K562 (cell line): ENCODE data around the gene ARID4B. TPM values are rescaled to one million over a fixed set of nuclear protein-coding genes. Genes with fewer than 3 reads are reported as not detected.

ENCODE experiments used
- ATAC-seq: fragments of 200-7000 bp; cut with Tn5 transposase; 3 replicates; pipeline ENCODE4 v1.9.1; 2020; ENCODE audit warnings: moderate library complexity
- BruUV-seq: library from RNA; stranded (reverse); fragments of 400-500 nt; replicated peaks from 2 replicates; lab custom pipeline; 2021; lab: Mats Ljungman, UMichigan
- CTCF ChIA-PET: fragments of 300-600 bp; formaldehyde crosslinking; extraction: SDS; loops from one replicate; lab custom pipeline; 2021; ENCODE audit warnings: low intra/inter-chr PET ratio; lab: Yijun Ruan, JAX
- POLR2A ChIA-PET: fragments of 300-600, 350-650 bp; sonication (Branson Sonifier 250); formaldehyde crosslinking; extraction: SDS; loops from one replicate; lab custom pipeline; 2021; ENCODE audit warnings: antibody characterized with exemption, inconsistent platforms; lab: Yijun Ruan, JAX
- DNase-seq, 4 experiments: peaks; one replicate each; pipeline versions ENCODE4 v3.0.0 to v3.0.0-alpha.2; 2011 to 2018; ENCODE audit warnings: low spot score in 3 of 4, mixed read lengths in 3 of 4; ENCODE audit errors: extremely low read depth in 1 of 4
- FAIRE-seq: peaks from 2 replicates; lab custom pipeline; 2011; peaks lifted over from hg19 to GRCh38; lab: Jason Lieb, UNC
- H2AFZ ChIP-seq: 2 replicates; pipeline ENCODE4 v1.6.0; 2011; ENCODE audit warnings: low read depth, low read length, control low read depth, inconsistent platforms
- H3K27ac ChIP-seq: fragments of 200-600 bp; 3 replicates; pipeline ENCODE4 v1.8.0; 2011; ENCODE audit warnings: low read depth, mild to moderate bottlenecking, control low read depth, inconsistent platforms, low read length, moderate library complexity, mixed read lengths; ENCODE audit errors: extremely low read depth
- H3K27me3 ChIP-seq, 2 experiments: fragments of 300-600 bp in 1 of 2; 2 replicates in 1 of 2; 3 replicates in 1 of 2; pipeline versions ENCODE4 v1.6.0 to v1.8.0; 2011; ENCODE audit warnings: inconsistent platforms in 2 of 2, low read length in 2 of 2, mild to moderate bottlenecking in 1 of 2, mixed read lengths in 1 of 2, moderate library complexity in 1 of 2; ENCODE audit not compliant: control insufficient read depth in 2 of 2, insufficient read depth in 2 of 2
- H3K36me3 ChIP-seq: fragments of 300-600 bp; 3 replicates; pipeline ENCODE4 v1.8.0; 2011; ENCODE audit warnings: mild to moderate bottlenecking, low read length, inconsistent platforms; ENCODE audit not compliant: control insufficient read depth, insufficient read depth
- H3K4me1 ChIP-seq, 2 experiments: fragments of 200-600 bp in 1 of 2; replicated peaks in 1 of 2; 2 replicates in 1 of 2; 3 replicates in 1 of 2; pipeline versions ENCODE4 v1.5.1 to v1.8.0; 2011; ENCODE audit warnings: inconsistent platforms in 2 of 2, low read length in 2 of 2, mild to moderate bottlenecking in 1 of 2, mixed read lengths in 1 of 2, moderate library complexity in 1 of 2; ENCODE audit not compliant: control insufficient read depth in 2 of 2, insufficient read depth in 2 of 2
- H3K4me2 ChIP-seq: 2 replicates; pipeline ENCODE4 v1.6.1; 2011; ENCODE audit warnings: low read length, control low read depth, inconsistent platforms, mixed read lengths; ENCODE audit not compliant: insufficient read depth
- H3K4me3 ChIP-seq: fragments of 200-600 bp; sonication (generic), shearing (Covaris generic); 2 replicates; pipeline ENCODE4 v1.5.1; 2016; ENCODE audit warnings: control low read depth, inconsistent platforms
- H3K79me2 ChIP-seq: fragments of 200-600 bp; 3 replicates; pipeline ENCODE4 v1.8.0; 2011; ENCODE audit warnings: low read length, inconsistent platforms; ENCODE audit not compliant: control insufficient read depth, insufficient read depth
- H3K9ac ChIP-seq, 2 experiments: 2 replicates each; pipeline versions ENCODE4 v1.6.0 to v1.6.1; 2011; ENCODE audit warnings: low read depth in 2 of 2, low read length in 2 of 2, control low read depth in 1 of 2, inconsistent platforms in 1 of 2, mild to moderate bottlenecking in 1 of 2, mixed read lengths in 1 of 2; ENCODE audit not compliant: insufficient read depth in 1 of 2
- H3K9me1 ChIP-seq: one replicate; pipeline ENCODE4 v1.6.0; 2011; ENCODE audit warnings: inconsistent platforms, mild to moderate bottlenecking, low read length, moderate library complexity; ENCODE audit not compliant: control insufficient read depth, insufficient read depth
- H3K9me3 ChIP-seq: replicated peaks from 2 replicates; pipeline ENCODE4 v1.5.1; 2011; ENCODE audit warnings: low read depth, low read length, inconsistent platforms; ENCODE audit not compliant: control insufficient read depth, insufficient read depth
- H4K20me1 ChIP-seq: replicated peaks from 2 replicates; pipeline ENCODE4 v1.6.1; 2011; ENCODE audit warnings: low read length, inconsistent platforms, mixed read lengths; ENCODE audit not compliant: control insufficient read depth, insufficient read depth
- ATF3 ChIP-seq, 2 experiments: fragments of 450-650 bp in 1 of 2; sonication (generic) in 1 of 2; formaldehyde crosslinking in 1 of 2; IDR thresholded peaks in 1 of 2; conservative IDR thresholded peaks in 1 of 2; 2 replicates each; pipeline versions ENCODE4 v1.6.1 to v1.8.1; 2016 to 2023; ENCODE audit warnings: mild to moderate bottlenecking in 2 of 2, moderate library complexity in 2 of 2, inconsistent platforms in 1 of 2, missing genetic modification reagents in 1 of 2
- HNRNPLL ChIP-seq: fragments of 200-400 bp; formaldehyde crosslinking; IDR thresholded peaks from 2 replicates; pipeline ENCODE4 v1.6.1; 2017; ENCODE audit warnings: low read length, low read depth, mild to moderate bottlenecking; ENCODE audit not compliant: poor library complexity, severe bottlenecking
- PRDM10 ChIP-seq: fragments of 450-650 bp; IDR thresholded peaks from 2 replicates; pipeline ENCODE4 v1.6.1; 2018; ENCODE audit not compliant: partially characterized antibody
- PTRF ChIP-seq: fragments of 450-650 bp; IDR thresholded peaks from 2 replicates; pipeline ENCODE4 v1.6.1; 2016; ENCODE audit warnings: mild to moderate bottlenecking, missing genetic modification characterization, missing compliant biosample characterization
- WGBS: fragments of 100-300 bp; shearing (Covaris generic); methylation state at CpG from one replicate; pipeline ENCODE4 v1.1.6; 2016; ENCODE audit warnings: low coverage, mixed read lengths; ENCODE audit not compliant: insufficient coverage; ENCODE audit errors: missing lambda C conversion rate; 5-methylcytosine and 5-hydroxymethylcytosine counted together
- in situ Hi-C: fragments of 300-500 bp; cut with MboI; formaldehyde crosslinking; loops from 4 replicates; pipeline ENCODE4 v1.15.0; 2018; ENCODE audit warnings: inconsistent platforms, mixed read lengths
- intact Hi-C: fragments of 100-400 bp; cut with micrococcal nuclease; formaldehyde crosslinking; loops from 2 replicates; pipeline ENCODE4 v1.14.2; 2022
- polyA plus RNA-seq, 8 experiments: library from polyadenylated mRNA; depleted of rRNA in 4 of 8; stranded (reverse) in 5 of 8; unstranded in 3 of 8; fragments of >200 nt; fragmentation: Nextera tagmentation in 2 of 8; fragmentation: Illumina TruSeq in 1 of 8; extraction: Ambion mirVana in 2 of 8; extraction: Trizol in 1 of 8; gene quantifications; 2 replicates each; pipeline versions ENCODE4 v1.2.1 to v1.2.3, GENCODE V29; 2011 to 2014; ENCODE audit warnings: inconsistent platforms in 1 of 8, missing spikeins in 1 of 8
- total RNA-seq, 7 experiments: library from RNA; depleted of rRNA in 6 of 7; stranded (reverse); fragments of >200 nt in 6 of 7; fragmentation: Illumina TruSeq in 2 of 7; extraction: Trizol in 2 of 7; gene quantifications; 2 replicates each; pipeline versions ENCODE4 v1.2.1 to v1.2.3, GENCODE V29; 2011 to 2021; ENCODE audit warnings: low replicate concordance in 1 of 7

The ARID4B gene
- total and polyA plus RNA-seq, 9 of the 15 experiments (the other 6 are each of a cell fraction or from before 2014, with no cell fraction given), result 8.4 to 38.9 (median 18.5) TPM

- no peak for TF ChIP-seq PRDM10
- no peak for TF ChIP-seq HNRNPLL
These were observed 176.9 kb downstream of the ARID4B start (continued) for GRCh38 chr1:235151033-235151432.

- POLR2A ChIA-PET, result interaction anchor here (0.6 to 1.2 kb wide), 5 partner anchors 8 to 255 kb away, joined by 3 to 4 read pairs (median 3); partner anchors contain the start of gene RBM34
- Histone ChIP-seq H4K20me1 (no peaks in the 10 kb centered on the region; the same call in 1 of the 2 replicates), H3K79me2 (peaks cover 6% of the 10 kb centered on the region; the same call in 1 of the 3 replicates), H2AFZ (no peak overlapping the region), H3K9ac (no peak overlapping the region), H3K9me1 (no peaks in the 10 kb centered on the region), H3K27ac (no peak overlapping the region), H3K4me2 (no peak overlapping the region), H3K4me3 (no peak overlapping the region), H3K9me3 (no peaks in the 10 kb centered on the region), H3K27me3 (no peaks in the 10 kb centered on the region), H3K36me3 (peaks cover 92% of the 10 kb centered on the region), H3K4me1 (no peaks in the 10 kb centered on the region)
- intact Hi-C loops (no loop called here), in situ Hi-C loops (no loop called here)
- FAIRE-seq (no peak), ATAC-seq (no peak), DNase-seq (no peak)
- TF ChIP-seq PTRF (tag) (no peak), ATF3 (IDR thresholded peaks at IDR 0.05) (peak; percentile 60), ATF3 (CRISPR knock-in tag; conservative IDR thresholded peaks at IDR 0.05) (no peak)
- 94% methylated on average over 9 of the region's 9 CpGs for WGBS
- CTCF ChIA-PET, result no interaction called here
- no TSS peak for BruUV-seq
These were observed 178.2 kb downstream of the ARID4B start for GRCh38 chr1:235149824-235150223.
